22Rv1 (cell line): Measurements from ENCODE around the gene EGR2.

ENCODE experiments used
- CTCF ChIP-seq: fragments of 450-650 bp; IDR thresholded peaks from 2 replicates; pipeline ENCODE4 v1.5.1; 2017; ENCODE audit warnings: mild to moderate bottlenecking
- ZFX ChIP-seq: fragments of 450-650 bp; IDR thresholded peaks from 2 replicates; pipeline ENCODE4 v1.6.1; 2017; ENCODE audit warnings: antibody characterized with exemption, borderline replicate concordance

GRCh38 chr10:62862447-62862846, 46.3 kb upstream of the EGR2 start:
- TF ChIP-seq CTCF (no peak), ZFX (no peak)
